ENCODE results near the gene C17orf107.

C17orf107 gene

DNA sequence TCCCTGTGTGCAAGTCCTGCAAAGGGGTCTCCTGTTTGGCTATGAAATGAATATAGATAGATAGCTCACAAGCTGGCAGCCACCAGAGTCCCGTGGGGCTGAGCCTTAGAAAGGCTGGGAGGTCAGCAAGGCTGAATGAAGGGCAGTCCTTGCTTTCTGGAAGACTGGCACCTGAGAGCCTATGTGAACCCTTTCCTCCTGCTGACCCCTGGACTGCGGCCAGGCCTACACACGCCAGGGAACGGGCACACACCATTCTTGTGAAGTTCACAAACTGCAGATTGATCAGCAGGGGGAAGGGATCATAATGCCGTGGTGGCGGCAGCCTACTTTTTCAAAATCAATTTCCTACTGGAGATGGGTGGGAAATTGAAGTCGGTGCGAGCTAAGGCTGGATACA is 985 bp upstream of the C17orf107 start:
- Histone ChIP-seq H3K36me3 (ENCODE audit: control insufficient read depth in 1 of 2, insufficient read depth in 2 of 2, low read length in 2 of 2) (peaks cover 68 to 81% of the 10 kb centered on the region in 2 experiments), H3K23ac (ENCODE audit: low read length) (no peak overlapping the region), H3K9ac (ENCODE audit: low read length) (no peak overlapping the region), H3K27ac (ENCODE audit: low read depth, low read length) (no peak overlapping the region), H3K14ac (ENCODE audit: low read length) (no peak overlapping the region), H4K91ac (ENCODE audit: low read depth, low read length) (no peak overlapping the region), H3K27me3 (ENCODE audit: insufficient read depth, low read length) (no peaks in the 10 kb centered on the region), H2BK120ac (ENCODE audit: insufficient read depth, low read length, poor library complexity) (no peak overlapping the region), H3K79me2 (ENCODE audit: control insufficient read depth, insufficient read depth, low read length, poor library complexity) (no peaks in the 10 kb centered on the region), H2BK5ac (ENCODE audit: low read depth, low read length, poor library complexity) (no peak overlapping the region), H3K4ac (ENCODE audit: low read depth, low read length) (no peak overlapping the region), H2AFZ (ENCODE audit: insufficient read depth, low read length, poor library complexity) (no peak overlapping the region), H4K12ac (ENCODE audit: low read depth, low read length) (no peak overlapping the region), H4K8ac (ENCODE audit: low read depth, low read length) (no peak overlapping the region), H3K4me3 (ENCODE audit: low read depth, low read length) (no peak overlapping the region), H2BK12ac (ENCODE audit: low read length) (no peak overlapping the region), H3K4me1 (ENCODE audit: control insufficient read depth in 1 of 2, insufficient read depth in 2 of 2, low read length in 2 of 2) (no peaks in the 10 kb centered on the region), H3K4me2 (ENCODE audit: low read length) (no peak overlapping the region), H3K79me1 (ENCODE audit: low read length) (no peaks in the 10 kb centered on the region), H3K18ac (ENCODE audit: low read length) (no peak overlapping the region), H3K9me3 (ENCODE audit: insufficient read depth, low read depth, low read length) (no peaks in the 10 kb centered on the region), H2AK5ac (ENCODE audit: low read length) (no peak overlapping the region)
- WGBS (ENCODE audit: extremely low coverage, insufficient coverage, insufficient read length): no CpG with 5 or more reads among the region's 8 CpGs
- no peak for DNase-seq

DNA sequence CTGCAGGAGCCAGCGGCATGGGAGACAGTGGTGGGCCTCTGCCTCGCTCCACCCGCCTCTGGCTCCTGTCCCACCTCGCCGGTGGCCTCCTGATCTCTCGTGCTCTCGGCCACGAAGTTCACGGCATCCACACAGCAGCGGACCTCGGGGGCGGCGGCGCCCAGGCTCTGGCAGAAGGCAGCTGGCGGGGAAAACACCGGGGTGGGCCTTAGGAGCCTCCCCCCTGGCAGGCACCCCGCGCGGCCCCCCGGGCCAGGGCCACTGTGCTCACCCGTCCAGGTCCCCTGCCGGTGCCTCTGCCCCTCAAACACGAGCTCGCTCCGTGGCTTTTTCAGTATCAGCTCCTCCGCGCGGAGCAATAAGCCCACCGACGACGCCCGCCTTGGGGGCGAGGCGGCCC is 409 bp upstream of the C17orf107 start:
- H3K36me3 ChIP-seq (ENCODE audit: control insufficient read depth in 1 of 2, insufficient read depth in 2 of 2, low read length in 2 of 2): peaks cover 62 to 76% of the 10 kb centered on the region in 2 experiments
- H4K12ac ChIP-seq (ENCODE audit: low read depth, low read length): no peak overlapping the region
- H3K79me2 ChIP-seq (ENCODE audit: control insufficient read depth, insufficient read depth, low read length, poor library complexity): no peaks in the 10 kb centered on the region
- H3K23ac ChIP-seq (ENCODE audit: low read length): no peak overlapping the region
- no peaks in the 10 kb centered on the region for H3K9me3 ChIP-seq (ENCODE audit: insufficient read depth, low read depth, low read length)
- no peak overlapping the region for H3K4ac ChIP-seq (ENCODE audit: low read depth, low read length)
- no peak overlapping the region for H2AFZ ChIP-seq (ENCODE audit: insufficient read depth, low read length, poor library complexity)
- no peaks in the 10 kb centered on the region for H3K4me1 ChIP-seq (ENCODE audit: control insufficient read depth in 1 of 2, insufficient read depth in 2 of 2, low read length in 2 of 2)
- no peak overlapping the region for H3K18ac ChIP-seq (ENCODE audit: low read length)
- no peak overlapping the region for H2BK12ac ChIP-seq (ENCODE audit: low read length)
- no peak overlapping the region for H3K9ac ChIP-seq (ENCODE audit: low read length)
- WGBS (ENCODE audit: extremely low coverage, insufficient coverage, insufficient read length): no CpG with 5 or more reads among the region's 34 CpGs
- H4K91ac ChIP-seq (ENCODE audit: low read depth, low read length): no peak overlapping the region
- no peak overlapping the region for H3K4me3 ChIP-seq (ENCODE audit: low read depth, low read length)
- no peak for DNase-seq
- H3K79me1 ChIP-seq (ENCODE audit: low read length): no peaks in the 10 kb centered on the region
- H3K27me3 ChIP-seq (ENCODE audit: insufficient read depth, low read length): no peaks in the 10 kb centered on the region
- no peak overlapping the region for H2BK5ac ChIP-seq (ENCODE audit: low read depth, low read length, poor library complexity)
- H2BK120ac ChIP-seq (ENCODE audit: insufficient read depth, low read length, poor library complexity): no peak overlapping the region
- H4K8ac ChIP-seq (ENCODE audit: low read depth, low read length): no peak overlapping the region
- H3K4me2 ChIP-seq (ENCODE audit: low read length): no peak overlapping the region
- no peak overlapping the region for H2AK5ac ChIP-seq (ENCODE audit: low read length)
- H3K14ac ChIP-seq (ENCODE audit: low read length): no peak overlapping the region
- H3K27ac ChIP-seq (ENCODE audit: low read depth, low read length): no peak overlapping the region

DNA sequence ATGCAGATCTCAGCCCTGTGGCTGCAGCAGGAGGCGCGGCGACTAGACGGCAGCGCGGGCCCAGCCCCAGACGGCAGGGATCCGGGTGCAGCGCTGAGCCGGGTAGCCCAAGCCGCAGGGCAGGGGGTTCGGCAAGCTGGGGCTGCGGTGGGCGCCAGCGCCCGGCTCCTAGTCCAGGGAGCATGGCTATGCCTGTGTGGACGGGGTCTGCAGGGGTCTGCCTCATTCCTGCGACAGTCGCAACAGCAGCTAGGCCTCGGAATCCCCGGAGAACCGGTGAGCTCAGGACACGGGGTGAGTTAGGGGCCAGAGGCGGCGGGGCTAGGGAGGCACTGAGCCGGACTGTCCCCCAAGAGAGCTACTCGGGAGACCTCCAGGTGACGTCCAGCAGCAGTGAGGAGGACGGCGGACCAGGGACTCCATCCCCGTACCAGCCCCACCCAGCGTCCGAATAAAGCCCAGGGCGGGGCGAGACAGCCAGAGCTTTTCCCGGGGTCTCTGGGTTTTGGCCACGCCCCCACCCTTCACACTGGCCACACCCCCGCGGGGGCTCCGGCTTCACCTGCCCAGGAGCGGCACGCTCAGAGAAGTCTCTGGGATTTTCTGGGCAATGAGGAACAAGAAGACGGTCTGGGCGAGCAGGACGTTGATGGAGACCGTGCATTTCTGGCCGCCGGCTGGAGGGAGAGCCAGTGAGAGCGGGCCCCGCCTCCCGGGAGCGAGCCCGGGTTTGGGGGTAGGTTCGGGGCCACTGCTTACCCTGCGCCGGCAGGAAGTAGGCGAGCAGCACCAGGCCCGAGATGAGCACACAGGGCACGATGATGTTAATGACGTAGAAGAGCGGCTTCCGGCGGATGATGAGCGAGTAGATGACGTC is 1.1 kb downstream of the C17orf107 start:
- Histone ChIP-seq H3K27ac (ENCODE audit: low read depth, low read length) (no peak overlapping the region), H3K4me3 (ENCODE audit: low read depth, low read length) (no peak overlapping the region), H4K91ac (ENCODE audit: low read depth, low read length) (no peak overlapping the region), H3K23ac (ENCODE audit: low read length) (no peak overlapping the region), H3K9ac (ENCODE audit: low read length) (no peak overlapping the region), H2BK12ac (ENCODE audit: low read length) (no peak overlapping the region), H3K27me3 (ENCODE audit: insufficient read depth, low read length) (no peaks in the 10 kb centered on the region), H3K4me1 (ENCODE audit: control insufficient read depth in 1 of 2, insufficient read depth in 2 of 2, low read length in 2 of 2) (no peaks in the 10 kb centered on the region), H3K36me3 (ENCODE audit: control insufficient read depth in 1 of 2, insufficient read depth in 2 of 2, low read length in 2 of 2) (peaks cover 47 to 60% of the 10 kb centered on the region in 2 experiments), H4K12ac (ENCODE audit: low read depth, low read length) (no peak overlapping the region), H2AK5ac (ENCODE audit: low read length) (no peak overlapping the region), H2BK5ac (ENCODE audit: low read depth, low read length, poor library complexity) (no peak overlapping the region), H3K4ac (ENCODE audit: low read depth, low read length) (no peak overlapping the region), H2BK120ac (ENCODE audit: insufficient read depth, low read length, poor library complexity) (no peak overlapping the region), H3K79me2 (ENCODE audit: control insufficient read depth, insufficient read depth, low read length, poor library complexity) (no peaks in the 10 kb centered on the region), H3K9me3 (ENCODE audit: insufficient read depth, low read depth, low read length) (no peaks in the 10 kb centered on the region), H3K18ac (ENCODE audit: low read length) (no peak overlapping the region), H2AFZ (ENCODE audit: insufficient read depth, low read length, poor library complexity) (no peak overlapping the region), H3K4me2 (ENCODE audit: low read length) (no peak overlapping the region), H3K14ac (ENCODE audit: low read length) (no peak overlapping the region), H4K8ac (ENCODE audit: low read depth, low read length) (no peak overlapping the region), H3K79me1 (ENCODE audit: low read length) (no peaks in the 10 kb centered on the region)
- peak; percentile 26 to 40 for DNase-seq
- WGBS (ENCODE audit: extremely low coverage, insufficient coverage, insufficient read length): no CpG with 5 or more reads among the region's 65 CpGs

DNA sequence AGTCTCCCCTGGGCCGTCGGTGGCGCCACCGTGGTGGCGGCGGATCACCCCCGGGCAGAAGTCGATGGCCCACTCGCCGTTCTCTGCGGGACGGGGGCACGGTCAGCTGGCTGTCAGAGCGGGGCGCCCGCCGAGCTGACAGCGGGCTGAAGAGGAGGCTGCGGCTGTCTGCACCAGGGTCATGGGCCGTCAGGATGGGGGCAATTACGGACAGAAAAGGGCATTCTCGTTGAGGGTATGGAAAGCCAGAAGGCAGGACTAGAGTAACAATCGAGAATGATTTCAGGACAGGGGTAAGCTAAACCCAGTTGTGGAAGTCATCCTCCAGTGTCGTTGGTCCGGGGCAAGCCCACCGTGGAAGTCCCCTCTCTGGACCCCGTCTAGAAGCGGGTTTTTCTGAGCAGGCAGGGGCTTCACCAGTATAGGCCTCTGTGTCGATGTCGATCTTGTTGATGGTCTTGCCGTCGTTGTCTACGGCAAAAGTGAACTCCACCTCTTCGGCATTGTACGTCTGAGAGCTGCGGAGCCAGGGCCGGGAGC is 1.8 kb downstream of the C17orf107 start:
- Histone ChIP-seq H3K27me3 (ENCODE audit: insufficient read depth, low read length) (no peaks in the 10 kb centered on the region), H3K4me2 (ENCODE audit: low read length) (no peak overlapping the region), H3K79me1 (ENCODE audit: low read length) (no peaks in the 10 kb centered on the region), H4K8ac (ENCODE audit: low read depth, low read length) (no peak overlapping the region), H2BK5ac (ENCODE audit: low read depth, low read length, poor library complexity) (no peak overlapping the region), H4K91ac (ENCODE audit: low read depth, low read length) (no peak overlapping the region), H2AK5ac (ENCODE audit: low read length) (no peak overlapping the region), H3K4ac (ENCODE audit: low read depth, low read length) (no peak overlapping the region), H3K4me3 (ENCODE audit: low read depth, low read length) (no peak overlapping the region), H3K36me3 (ENCODE audit: control insufficient read depth in 1 of 2, insufficient read depth in 2 of 2, low read length in 2 of 2) (peaks cover 39 to 53% of the 10 kb centered on the region in 2 experiments), H3K4me1 (ENCODE audit: control insufficient read depth in 1 of 2, insufficient read depth in 2 of 2, low read length in 2 of 2) (no peaks in the 10 kb centered on the region), H3K9ac (ENCODE audit: low read length) (no peak overlapping the region), H3K18ac (ENCODE audit: low read length) (no peak overlapping the region), H3K9me3 (ENCODE audit: insufficient read depth, low read depth, low read length) (no peaks in the 10 kb centered on the region), H2BK12ac (ENCODE audit: low read length) (no peak overlapping the region), H2AFZ (ENCODE audit: insufficient read depth, low read length, poor library complexity) (no peak overlapping the region), H3K14ac (ENCODE audit: low read length) (no peak overlapping the region), H3K23ac (ENCODE audit: low read length) (no peak overlapping the region), H4K12ac (ENCODE audit: low read depth, low read length) (no peak overlapping the region), H3K27ac (ENCODE audit: low read depth, low read length) (no peak overlapping the region), H3K79me2 (ENCODE audit: control insufficient read depth, insufficient read depth, low read length, poor library complexity) (no peaks in the 10 kb centered on the region), H2BK120ac (ENCODE audit: insufficient read depth, low read length, poor library complexity) (no peak overlapping the region)
- WGBS (ENCODE audit: extremely low coverage, insufficient coverage, insufficient read length): no CpG with 5 or more reads among the region's 37 CpGs
- no peak for DNase-seq

All from trophoblast cell (in vitro differentiated cells and primary cell).